Effector memory CD8-positive, alpha-beta T cell (primary cell): Measurements from ENCODE around the gene FAM114A1.

Experiments
- ATAC-seq: fragments of 150-1000 bp; cut with Tn5 transposase; replicated peaks from 2 replicates; pipeline ENCODE4 v1.10.0; 2021; ENCODE audit warnings: mild to moderate bottlenecking, moderate library complexity
- DNase-seq, 3 experiments: peaks; one replicate each; pipeline ENCODE4 v3.0.0; 2021
- H3K27ac Mint-ChIP-seq, 2 donors: one replicate each; pipeline ENCODE4 v1.8.0; 2022; ENCODE audit warnings: mild to moderate bottlenecking in 2 of 2, mixed read lengths in 2 of 2, moderate library complexity in 2 of 2
- H3K27me3 Mint-ChIP-seq, 2 donors: one replicate each; pipeline ENCODE4 v1.8.0; 2022; ENCODE audit warnings: mixed read lengths in 2 of 2
- H3K36me3 Mint-ChIP-seq: one replicate; pipeline ENCODE4 v1.8.0; 2022; ENCODE audit warnings: mild to moderate bottlenecking, moderate library complexity, mixed read lengths; ENCODE audit not compliant: insufficient read depth
- H3K4me1 Mint-ChIP-seq, 2 donors: one replicate each; pipeline ENCODE4 v1.8.0; 2022; ENCODE audit warnings: low read depth in 2 of 2, mixed read lengths in 2 of 2
- H3K4me3 Mint-ChIP-seq, 2 donors: one replicate each; pipeline ENCODE4 v1.8.0; 2022; ENCODE audit warnings: mild to moderate bottlenecking in 2 of 2, mixed read lengths in 2 of 2, moderate library complexity in 2 of 2
- H3K9me3 Mint-ChIP-seq, 2 donors: one replicate each; pipeline ENCODE4 v1.8.0; 2022; ENCODE audit warnings: mixed read lengths in 2 of 2

The FAM114A1 gene

GRCh38 chr4:38919494-38919893 lies 51.9 kb downstream of the FAM114A1 start:
- Mint-ChIP-seq H3K27me3 (peaks cover 9 to 16% of the 10 kb centered on the region in 2 donors), H3K36me3 (no peaks in the 10 kb centered on the region), H3K4me1 (peaks cover 4% of the 10 kb centered on the region in 2 donors), H3K4me3 (no peak overlapping the region), H3K9me3 (no peaks in the 10 kb centered on the region), H3K27ac (no peak overlapping the region)
- ATAC-seq (no peak), DNase-seq (no peak)

- no peak for DNase-seq
- no peak for ATAC-seq
- Mint-ChIP-seq H3K36me3 (no peaks in the 10 kb centered on the region), H3K4me3 (no peak overlapping the region), H3K4me1 (peaks cover 1 to 3% of the 10 kb centered on the region in 2 donors), H3K27me3 (peaks cover 9 to 16% of the 10 kb centered on the region in 2 donors), H3K9me3 (no peaks in the 10 kb centered on the region), H3K27ac (no peak overlapping the region)
Measured at GRCh38 chr4:38920186-38920585, 52.6 kb downstream of the FAM114A1 start.

- no peak overlapping the region for H3K27ac Mint-ChIP-seq
- ATAC-seq (no peak), DNase-seq (no peak)
- no peak overlapping the region for H3K4me3 Mint-ChIP-seq
- H3K36me3 Mint-ChIP-seq = no peaks in the 10 kb centered on the region
- H3K27me3 Mint-ChIP-seq = peaks cover 9 to 16% of the 10 kb centered on the region in 2 donors
- H3K9me3 Mint-ChIP-seq = no peaks in the 10 kb centered on the region
- H3K4me1 Mint-ChIP-seq = no peaks in the 10 kb centered on the region
Measured at GRCh38 chr4:38920677-38921076, 53.1 kb downstream of the FAM114A1 start.

- no peak for DNase-seq
- H3K4me1 Mint-ChIP-seq = no peaks in the 10 kb centered on the region
- peaks cover 11 to 16% of the 10 kb centered on the region in 2 donors for H3K27me3 Mint-ChIP-seq
- H3K9me3 Mint-ChIP-seq = no peaks in the 10 kb centered on the region
- no peak overlapping the region for H3K27ac Mint-ChIP-seq
- H3K4me3 Mint-ChIP-seq = no peak overlapping the region
- no peak for ATAC-seq
- no peaks in the 10 kb centered on the region for H3K36me3 Mint-ChIP-seq
Measured at GRCh38 chr4:38921151-38921550, 53.5 kb downstream of the FAM114A1 start.

- DNase-seq (no peak), ATAC-seq (no peak)
- H3K27ac Mint-ChIP-seq = no peak overlapping the region
- H3K36me3 Mint-ChIP-seq = no peaks in the 10 kb centered on the region
- H3K27me3 Mint-ChIP-seq = peaks cover 19 to 24% of the 10 kb centered on the region in 2 donors
- no peak overlapping the region for H3K4me3 Mint-ChIP-seq
- H3K4me1 Mint-ChIP-seq = no peaks in the 10 kb centered on the region
- H3K9me3 Mint-ChIP-seq = no peaks in the 10 kb centered on the region
Measured at GRCh38 chr4:38923746-38924145, 56.1 kb downstream of the FAM114A1 start.

GRCh38 chr4:38924353-38924752 lies 56.7 kb downstream of the FAM114A1 start:
- H3K27me3 Mint-ChIP-seq = peaks cover 19 to 24% of the 10 kb centered on the region in 2 donors
- no peak for ATAC-seq
- no peak overlapping the region for H3K4me3 Mint-ChIP-seq
- H3K9me3 Mint-ChIP-seq = no peaks in the 10 kb centered on the region
- DNase-seq = no peak
- H3K27ac Mint-ChIP-seq = no peak overlapping the region
- no peaks in the 10 kb centered on the region for H3K4me1 Mint-ChIP-seq
- no peaks in the 10 kb centered on the region for H3K36me3 Mint-ChIP-seq

- DNase-seq (no peak), ATAC-seq (no peak)
- Mint-ChIP-seq H3K27ac (peak overlapping the region in 1 of 2 donors; percentile 83), H3K36me3 (no peaks in the 10 kb centered on the region), H3K4me3 (no peak overlapping the region), H3K4me1 (no peaks in the 10 kb centered on the region), H3K27me3 (peaks cover 19% of the 10 kb centered on the region in 2 donors), H3K9me3 (no peaks in the 10 kb centered on the region)
Measured at GRCh38 chr4:38925492-38926413, 58.1 kb downstream of the FAM114A1 start.

GRCh38 chr4:38926896-38927295 lies 59.3 kb downstream of the FAM114A1 start:
- peaks cover 11 to 16% of the 10 kb centered on the region in 2 donors for H3K27me3 Mint-ChIP-seq
- no peaks in the 10 kb centered on the region for H3K4me1 Mint-ChIP-seq
- ATAC-seq (no peak), DNase-seq (no peak)
- H3K4me3 Mint-ChIP-seq = no peak overlapping the region
- H3K9me3 Mint-ChIP-seq = no peaks in the 10 kb centered on the region
- peak overlapping the region in 1 of 2 donors; percentile 83 for H3K27ac Mint-ChIP-seq
- H3K36me3 Mint-ChIP-seq = no peaks in the 10 kb centered on the region

GRCh38 chr4:38928568-38928967 lies 61.0 kb downstream of the FAM114A1 start:
- Mint-ChIP-seq H3K4me1 (no peaks in the 10 kb centered on the region), H3K27me3 (peaks cover 10 to 12% of the 10 kb centered on the region in 2 donors), H3K36me3 (no peaks in the 10 kb centered on the region), H3K9me3 (no peaks in the 10 kb centered on the region), H3K27ac (no peak overlapping the region), H3K4me3 (no peak overlapping the region)
- ATAC-seq = no peak
- DNase-seq = no peak

GRCh38 chr4:38928974-38929373 lies 61.4 kb downstream of the FAM114A1 start:
- Mint-ChIP-seq H3K4me3 (no peak overlapping the region), H3K27ac (no peak overlapping the region), H3K4me1 (no peaks in the 10 kb centered on the region), H3K27me3 (peaks cover 10 to 12% of the 10 kb centered on the region in 2 donors), H3K9me3 (no peaks in the 10 kb centered on the region), H3K36me3 (no peaks in the 10 kb centered on the region)
- no peak for DNase-seq
- ATAC-seq = no peak

GRCh38 chr4:38930204-38930603 lies 62.6 kb downstream of the FAM114A1 start:
- Mint-ChIP-seq H3K4me3 (no peak overlapping the region), H3K27ac (no peak overlapping the region), H3K4me1 (no peaks in the 10 kb centered on the region), H3K36me3 (no peaks in the 10 kb centered on the region), H3K27me3 (peaks cover 10 to 12% of the 10 kb centered on the region in 2 donors), H3K9me3 (no peaks in the 10 kb centered on the region)
- no peak for DNase-seq
- ATAC-seq = no peak

GRCh38 chr4:38930707-38931106 lies 63.1 kb downstream of the FAM114A1 start:
- H3K27ac Mint-ChIP-seq = no peak overlapping the region
- no peak for ATAC-seq
- H3K4me3 Mint-ChIP-seq = no peak overlapping the region
- H3K27me3 Mint-ChIP-seq = peaks cover 10 to 12% of the 10 kb centered on the region in 2 donors
- no peaks in the 10 kb centered on the region for H3K36me3 Mint-ChIP-seq
- no peak for DNase-seq
- H3K4me1 Mint-ChIP-seq = no peaks in the 10 kb centered on the region
- no peaks in the 10 kb centered on the region for H3K9me3 Mint-ChIP-seq

- ATAC-seq = no peak
- Mint-ChIP-seq H3K4me1 (no peaks in the 10 kb centered on the region), H3K9me3 (no peaks in the 10 kb centered on the region), H3K27me3 (peaks cover 8 to 12% of the 10 kb centered on the region in 2 donors), H3K36me3 (no peaks in the 10 kb centered on the region), H3K4me3 (no peak overlapping the region), H3K27ac (no peak overlapping the region)
- no peak for DNase-seq
Measured at GRCh38 chr4:38931125-38931524, 63.5 kb downstream of the FAM114A1 start.

- no peaks in the 10 kb centered on the region for H3K36me3 Mint-ChIP-seq
- H3K9me3 Mint-ChIP-seq = no peaks in the 10 kb centered on the region
- H3K4me3 Mint-ChIP-seq = no peak overlapping the region
- peaks cover 0 to 4% of the 10 kb centered on the region in 2 donors for H3K27me3 Mint-ChIP-seq
- no peak overlapping the region for H3K27ac Mint-ChIP-seq
- DNase-seq = no peak
- no peak for ATAC-seq
- no peaks in the 10 kb centered on the region for H3K4me1 Mint-ChIP-seq
Measured at GRCh38 chr4:38935391-38936073, 67.9 kb downstream of the FAM114A1 start.
